GM12801 (cell line): ENCODE measurements around the gene SLC8A1.

Source experiments
- CTCF ChIP-seq: IDR thresholded peaks from one replicate; pipeline ENCODE4 v1.5.1; 2011; ENCODE audit warnings: control low read depth; ENCODE audit not compliant: insufficient read length; ENCODE audit errors: extremely low read depth

The SLC8A1 gene

GRCh38 chr2:40283111-40283909, 168.6 kb downstream of the SLC8A1 start:
- TF ChIP-seq CTCF = no peak

GRCh38 chr2:40282428-40282827, 169.5 kb downstream of the SLC8A1 start:
- no peak for TF ChIP-seq CTCF

GRCh38 chr2:40281021-40281940, 170.6 kb downstream of the SLC8A1 start:
- no peak for TF ChIP-seq CTCF

- no peak for TF ChIP-seq CTCF
Measured at GRCh38 chr2:40279482-40279881, 172.4 kb downstream of the SLC8A1 start.

- TF ChIP-seq CTCF = no peak
Measured at GRCh38 chr2:40279001-40279400, 172.9 kb downstream of the SLC8A1 start.

GRCh38 chr2:40276076-40276475, 175.8 kb downstream of the SLC8A1 start:
- no peak for TF ChIP-seq CTCF

- TF ChIP-seq CTCF = no peak
Measured at GRCh38 chr2:40274270-40274669, 177.6 kb downstream of the SLC8A1 start.
